GM18870 (cell line): ENCODE data around the gene SNX30.

Experiments used
- ATAC-seq: cut with Tn5 transposase; IDR thresholded peaks from one replicate; pipeline ENCODE4 v1.9.1; 2021; ENCODE audit warnings: moderate library complexity; ENCODE audit not compliant: unreplicated experiment

Gene SNX30

DNA sequence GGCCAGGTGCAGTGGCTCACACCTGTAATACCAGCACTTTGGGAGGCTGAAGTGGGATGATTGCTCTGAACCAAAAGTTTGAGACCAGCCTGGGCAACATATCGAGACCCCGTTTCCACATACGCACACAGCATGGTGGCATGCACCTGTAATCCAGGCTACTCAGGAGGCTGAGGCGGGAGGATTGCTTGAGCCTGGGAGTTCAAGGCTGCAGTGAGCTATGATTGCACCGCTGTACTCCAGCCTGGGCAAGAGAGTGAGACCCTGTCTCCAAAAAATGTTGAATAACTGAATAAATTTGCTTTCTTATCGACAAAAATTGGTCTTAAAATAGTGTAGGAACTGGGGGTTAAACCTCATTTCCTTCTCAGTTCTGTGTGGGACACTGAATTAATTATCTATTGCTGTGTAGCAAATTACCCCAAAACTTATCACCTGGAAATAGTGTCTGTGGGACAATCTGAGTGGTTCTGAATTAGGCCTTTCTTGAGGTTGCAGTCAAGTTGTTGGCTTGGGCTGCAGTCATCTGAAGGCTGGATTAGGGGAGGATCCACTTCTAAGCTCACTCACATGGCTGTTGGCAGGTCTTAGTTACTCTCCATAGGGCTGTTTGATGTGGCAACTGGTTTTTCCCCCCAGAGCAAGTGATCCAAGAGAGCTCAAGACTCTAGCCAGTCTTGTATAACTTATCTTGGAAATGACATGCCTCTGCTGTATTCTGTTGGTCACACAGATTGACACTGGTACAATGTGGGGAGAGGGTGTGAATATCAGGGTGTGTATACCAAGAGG lies 2.0 kb downstream of the SNX30 start:
- no peak for ATAC-seq

DNA sequence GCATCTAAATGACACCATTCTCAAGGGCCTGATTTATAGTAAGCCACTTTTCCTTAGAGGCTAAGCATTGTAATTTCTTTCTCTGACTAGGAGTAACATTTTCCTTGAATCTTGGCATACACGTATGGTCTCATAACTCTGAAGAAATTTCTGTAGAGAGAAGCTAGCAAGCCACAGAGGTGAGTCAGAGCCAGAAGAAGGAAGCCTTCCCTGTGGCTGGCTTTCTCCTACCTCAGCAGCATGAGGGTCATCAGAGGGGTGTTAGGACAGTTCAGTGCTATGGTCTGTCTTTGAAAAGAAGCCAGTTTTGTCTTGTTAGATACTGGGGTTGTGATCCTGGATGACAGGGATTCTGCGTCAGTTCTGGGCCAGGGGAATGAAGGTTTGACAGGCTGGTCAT lies 3.2 kb downstream of the SNX30 start:
- no peak for ATAC-seq

DNA sequence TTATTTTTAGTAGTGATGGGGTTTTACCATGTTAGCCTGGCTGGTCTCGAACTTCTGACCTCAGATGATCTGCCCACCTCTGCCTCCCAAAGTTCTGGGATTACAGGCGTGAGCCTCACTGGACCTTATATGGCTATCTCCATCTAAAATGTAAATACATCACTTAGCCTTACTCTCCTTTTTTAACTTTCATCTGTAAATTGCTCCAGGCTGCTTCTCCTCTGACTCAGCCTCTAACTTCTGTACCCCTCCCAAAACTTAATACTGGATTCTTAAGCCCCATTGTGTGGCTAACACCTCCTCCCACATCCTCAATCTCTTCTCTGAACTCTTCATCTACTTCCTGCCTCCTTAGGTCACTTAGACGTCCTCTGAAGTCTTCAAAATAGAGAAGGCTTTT lies 4.0 kb downstream of the SNX30 start:
- ATAC-seq: no peak

DNA sequence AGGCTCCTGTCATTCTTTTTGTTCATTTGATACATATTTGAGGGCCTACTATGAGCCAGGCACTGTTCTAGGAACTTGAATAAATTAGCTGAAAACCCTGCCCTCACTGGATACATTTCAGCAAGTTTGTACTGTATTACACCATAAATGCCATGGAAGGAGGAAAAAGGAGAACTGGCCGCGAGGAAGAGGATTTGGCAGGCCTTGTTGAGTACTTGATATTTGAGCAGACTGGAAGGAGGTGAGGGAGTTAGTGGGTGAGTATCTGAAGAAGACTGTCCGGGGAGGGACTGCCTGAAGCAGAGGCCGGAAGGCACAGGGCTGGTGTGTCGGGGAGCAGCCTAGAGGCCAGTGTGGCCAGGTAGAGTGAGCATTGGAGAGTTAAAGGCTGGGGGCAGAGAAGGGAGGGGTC lies 4.5 kb downstream of the SNX30 start:
- ATAC-seq: no peak

DNA sequence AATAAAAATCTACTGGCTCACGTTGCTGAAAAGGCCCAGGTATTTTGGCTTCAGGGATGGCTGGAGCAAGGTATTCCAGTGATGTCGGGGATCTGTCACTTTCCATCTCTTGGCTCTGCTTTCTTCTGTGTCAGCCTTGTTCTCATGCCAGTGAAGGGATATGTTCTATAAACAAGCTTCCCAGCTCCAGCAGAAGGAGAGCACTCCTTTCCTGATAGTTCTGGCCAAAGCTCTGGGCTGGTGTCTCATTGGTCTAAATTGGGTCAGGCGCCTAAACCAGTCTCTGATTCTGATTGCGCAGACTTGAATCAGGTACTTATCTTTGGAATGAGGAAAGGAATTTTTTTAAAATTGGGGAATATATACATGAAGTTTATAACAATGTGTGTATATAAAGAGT lies 5.1 kb downstream of the SNX30 start:
- ATAC-seq: no peak

DNA sequence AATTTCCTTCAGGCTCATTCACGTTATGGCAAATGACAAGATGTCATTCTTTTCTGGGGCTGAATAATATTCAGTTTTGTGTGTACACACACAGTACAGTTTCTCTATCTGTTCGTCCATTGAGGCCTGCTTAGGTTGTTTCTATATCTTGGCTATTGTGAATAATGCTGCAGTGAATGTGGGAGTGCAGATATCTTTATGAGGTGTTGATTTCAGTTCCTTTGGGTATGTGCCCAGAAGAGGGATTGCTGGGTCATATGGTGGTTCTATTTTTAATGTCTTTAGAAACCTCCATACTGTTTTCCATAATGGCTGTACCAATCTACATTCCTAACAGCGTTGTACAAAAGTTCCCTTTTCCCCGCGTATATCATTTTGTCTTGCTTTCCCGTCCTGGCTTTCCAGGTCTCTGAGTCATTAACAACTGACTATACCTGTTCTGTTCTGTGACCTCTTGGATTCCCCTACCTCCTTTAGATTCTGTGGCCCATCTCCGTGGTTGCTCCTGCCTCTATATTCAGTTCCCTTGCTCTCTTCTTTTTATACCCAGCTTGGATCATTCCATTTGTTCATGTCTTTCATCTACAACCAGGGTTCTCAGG lies 6.8 kb downstream of the SNX30 start:
- no peak for ATAC-seq

DNA sequence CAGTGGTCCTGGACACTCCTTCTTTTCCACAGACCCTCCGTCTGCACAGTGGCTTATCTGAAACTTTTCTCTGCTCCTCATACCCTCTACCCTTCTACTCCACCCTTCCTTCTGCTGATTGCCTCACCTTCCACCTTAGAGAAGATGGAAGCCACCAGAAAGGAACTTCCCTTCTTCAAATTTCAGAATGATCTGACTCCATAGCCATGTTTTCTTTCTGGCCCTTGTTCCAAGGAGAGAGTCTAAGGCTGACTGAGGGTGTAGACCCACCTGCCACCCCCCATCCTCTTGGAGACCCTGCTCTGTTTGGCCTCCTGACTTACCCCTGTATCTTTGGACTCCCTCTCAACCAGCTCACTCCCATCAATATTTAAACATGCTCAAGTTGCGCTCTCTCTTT lies 7.4 kb downstream of the SNX30 start:
- no peak for ATAC-seq

DNA sequence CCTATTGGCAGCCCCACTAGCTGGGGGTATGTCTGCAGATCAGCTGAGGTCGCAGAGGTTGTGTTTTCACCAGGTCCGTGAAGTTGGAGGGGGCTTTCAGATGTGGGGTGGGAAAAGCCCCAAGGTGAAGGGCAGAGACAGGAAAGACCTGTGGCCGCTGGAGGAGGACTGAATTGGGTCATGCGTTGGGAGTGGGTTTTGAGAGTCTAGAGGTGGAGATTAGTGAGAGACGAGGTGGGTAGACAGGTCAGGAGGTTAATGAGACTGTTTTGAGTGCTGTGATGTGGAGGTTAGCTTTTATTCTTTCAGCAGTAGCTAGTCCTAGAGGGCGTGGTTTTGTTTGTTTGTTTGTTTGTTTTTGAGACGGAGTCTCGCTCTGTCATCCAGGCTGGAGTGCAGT lies 10.3 kb downstream of the SNX30 start:
- no peak for ATAC-seq

DNA sequence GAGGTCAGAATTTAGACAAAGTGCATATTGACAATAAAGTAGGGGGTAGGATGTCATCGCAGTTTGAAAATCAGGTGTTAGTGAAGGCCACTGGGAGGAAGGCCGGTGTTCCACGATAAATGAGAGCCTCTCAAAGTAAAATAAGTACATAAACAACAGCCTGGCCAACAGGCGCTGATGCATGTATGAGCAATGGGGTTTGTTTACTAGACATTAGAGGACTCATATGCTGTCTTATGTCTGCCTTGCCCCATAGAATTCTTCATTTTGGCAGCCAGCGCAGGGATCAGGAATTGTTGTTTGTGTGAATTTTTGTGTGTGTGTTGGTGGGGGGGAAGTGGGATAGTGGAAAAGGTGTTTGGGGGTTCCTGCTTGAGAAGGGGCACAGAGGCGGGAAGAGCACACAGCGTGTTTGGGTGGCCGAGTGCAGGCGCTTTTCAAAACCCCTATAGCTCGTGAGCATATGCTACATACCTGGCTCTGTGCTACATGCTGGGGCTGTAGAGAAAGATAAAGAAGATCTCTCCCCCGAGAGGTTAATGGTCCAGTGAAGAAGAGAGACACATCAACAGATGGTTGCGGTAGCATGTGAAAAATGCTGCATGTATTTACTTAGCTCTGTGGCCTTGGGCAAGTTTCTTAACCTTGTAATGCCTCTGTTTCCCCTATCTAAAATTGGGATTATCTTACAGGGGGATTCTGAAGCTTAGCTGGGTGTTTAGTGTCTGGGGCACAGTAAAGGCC lies 11.5 kb downstream of the SNX30 start:
- ATAC-seq: no peak

DNA sequence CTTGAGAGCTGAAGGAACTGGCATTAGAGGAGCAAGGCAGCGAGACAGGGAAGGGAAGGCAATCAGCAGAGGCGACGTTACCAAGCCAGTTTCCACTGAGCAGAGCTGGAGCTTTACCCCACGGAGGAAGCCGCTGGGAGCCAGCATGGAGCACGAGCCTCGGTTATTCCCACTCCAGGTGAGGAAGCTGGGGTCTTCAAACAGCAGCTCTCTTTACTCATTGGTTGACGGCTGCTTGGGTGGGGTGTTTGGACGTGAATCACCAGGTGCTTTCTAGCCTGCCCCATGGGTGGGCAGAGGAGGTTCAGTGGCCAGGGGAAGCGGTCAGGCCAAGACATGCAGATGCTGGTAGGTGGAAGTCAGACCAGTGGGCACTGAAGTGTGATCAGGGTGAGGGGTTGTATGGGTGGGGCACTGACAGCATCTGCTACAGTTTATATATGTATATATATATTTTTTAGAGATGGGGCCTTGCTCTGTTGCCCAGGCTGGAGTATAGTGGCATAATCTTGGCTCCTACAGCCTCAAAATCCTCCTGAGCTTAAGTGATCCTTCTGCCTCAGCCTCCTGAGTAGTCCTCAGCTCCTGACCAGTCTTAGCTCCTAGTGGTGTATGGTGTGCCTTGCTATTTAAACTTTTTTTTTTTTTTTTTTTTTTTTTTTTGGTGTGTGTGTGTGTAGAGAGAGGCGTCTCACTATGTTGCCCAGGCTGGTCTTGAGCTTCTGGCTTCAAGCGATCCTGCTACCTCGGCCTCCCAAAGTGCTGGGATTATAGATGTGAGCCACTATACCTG lies 12.4 kb downstream of the SNX30 start:
- no peak for ATAC-seq

DNA sequence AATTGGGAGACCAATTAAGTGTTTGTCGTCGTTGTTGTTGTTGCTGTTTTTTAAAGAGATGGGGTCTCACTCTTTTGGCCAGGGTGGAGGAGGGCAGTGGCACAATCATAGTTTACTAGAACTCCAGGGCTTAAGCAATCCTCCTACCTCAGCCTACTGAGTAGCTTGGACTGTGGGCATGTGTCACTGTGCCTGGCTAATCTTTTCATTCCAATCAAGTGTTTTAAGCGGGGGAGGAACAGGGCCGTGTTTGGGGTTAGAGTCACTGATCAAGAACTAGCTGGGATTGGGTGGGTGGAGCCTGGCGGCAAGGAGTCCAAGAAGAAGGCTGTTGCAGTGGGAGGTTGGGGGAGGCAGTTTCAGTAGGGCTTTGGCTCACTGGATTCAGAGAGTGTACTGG lies 13.8 kb downstream of the SNX30 start:
- no peak for ATAC-seq

DNA sequence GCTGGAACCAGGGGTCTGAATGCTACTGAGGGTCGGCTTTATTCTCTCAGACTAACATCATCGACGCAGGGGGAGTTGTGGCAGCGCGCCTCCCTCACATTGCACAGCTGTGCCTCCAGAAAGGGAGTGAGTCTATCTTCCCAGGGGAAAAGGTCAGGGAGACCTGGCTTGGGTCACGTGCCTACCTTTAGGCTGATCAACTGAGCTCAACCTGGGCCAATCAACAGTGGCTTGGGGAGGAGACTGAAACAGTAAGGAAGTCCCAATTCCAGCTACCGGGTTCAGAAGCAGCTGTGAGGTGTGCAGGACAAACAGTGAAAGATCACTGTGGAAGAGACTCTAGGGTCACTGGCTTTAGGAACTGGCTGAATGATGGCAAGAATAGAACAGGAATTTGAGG lies 14.3 kb downstream of the SNX30 start:
- no peak for ATAC-seq

DNA sequence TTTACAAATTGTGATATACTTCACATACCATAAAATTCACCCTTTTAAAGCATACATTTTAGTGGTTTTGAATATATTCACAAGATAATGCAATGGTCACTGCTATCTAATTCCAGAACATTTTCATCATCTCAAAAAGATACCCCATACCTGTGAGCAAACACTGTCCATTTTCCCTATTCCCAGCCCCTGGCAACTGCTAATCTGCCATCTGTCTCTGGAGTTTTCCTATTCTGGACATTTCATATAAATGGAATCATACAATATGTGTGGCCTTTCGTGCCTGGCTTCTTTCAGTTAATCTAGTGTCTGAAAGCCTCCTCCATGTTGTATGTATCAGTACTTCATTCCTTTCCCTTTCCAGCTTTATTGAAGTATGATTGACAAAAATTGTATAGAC lies 14.7 kb downstream of the SNX30 start:
- ATAC-seq: no peak

DNA sequence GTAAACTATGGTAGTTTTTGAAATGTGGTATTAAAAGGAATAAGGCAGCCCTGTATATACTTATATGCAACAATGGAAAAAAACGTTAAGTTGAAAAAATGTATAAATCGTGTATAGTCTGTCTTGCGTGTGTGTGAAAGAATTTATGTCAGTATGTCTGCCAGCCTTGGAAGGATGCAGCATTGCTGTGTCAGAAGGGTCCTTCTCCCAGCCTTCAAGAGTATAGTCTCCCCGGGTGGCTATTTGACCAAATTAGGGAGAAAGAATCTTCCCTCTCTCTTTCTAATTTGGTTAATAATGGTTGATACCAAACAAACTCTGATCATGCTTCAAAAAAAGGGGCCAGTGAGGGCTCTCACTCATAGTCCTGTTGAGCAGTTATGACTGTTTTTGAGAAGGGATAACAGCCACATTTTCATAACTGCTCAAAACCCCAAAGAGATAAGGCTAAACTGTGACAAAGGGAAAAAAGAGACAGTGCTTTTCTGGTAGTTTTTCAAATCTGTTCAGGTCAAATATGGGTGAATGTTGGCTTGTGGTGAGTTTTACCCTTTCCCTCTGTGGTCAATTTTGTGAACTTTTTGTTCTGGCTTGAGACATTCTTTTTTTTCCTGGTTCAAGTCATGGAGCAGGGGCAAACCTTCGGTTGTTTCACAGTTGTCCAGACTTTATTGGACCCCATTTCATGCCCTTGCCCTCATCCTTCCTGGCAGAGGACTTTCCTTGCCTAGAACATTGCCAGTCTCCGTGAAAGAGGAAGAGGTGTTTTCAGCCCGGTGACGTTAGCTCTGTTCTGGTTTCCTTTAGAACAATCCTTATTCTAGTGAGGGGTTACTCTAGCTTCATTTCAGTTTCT lies 21.0 kb downstream of the SNX30 start:
- no peak for ATAC-seq

DNA sequence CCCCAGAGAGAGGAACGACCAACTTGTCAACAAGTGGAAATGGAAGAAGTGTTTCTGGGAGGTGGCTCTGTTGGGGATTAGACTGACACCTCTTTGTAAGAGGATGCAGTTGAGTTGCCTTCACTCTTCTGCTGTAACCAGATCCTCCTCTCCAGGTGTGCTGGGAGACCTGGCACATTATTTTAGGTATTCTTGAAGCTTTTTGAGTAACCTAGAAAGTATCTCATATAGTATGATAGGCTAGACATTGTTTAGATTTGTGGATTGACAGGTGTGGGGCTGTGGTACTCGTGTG lies 21.6 kb downstream of the SNX30 start:
- no peak for ATAC-seq

DNA sequence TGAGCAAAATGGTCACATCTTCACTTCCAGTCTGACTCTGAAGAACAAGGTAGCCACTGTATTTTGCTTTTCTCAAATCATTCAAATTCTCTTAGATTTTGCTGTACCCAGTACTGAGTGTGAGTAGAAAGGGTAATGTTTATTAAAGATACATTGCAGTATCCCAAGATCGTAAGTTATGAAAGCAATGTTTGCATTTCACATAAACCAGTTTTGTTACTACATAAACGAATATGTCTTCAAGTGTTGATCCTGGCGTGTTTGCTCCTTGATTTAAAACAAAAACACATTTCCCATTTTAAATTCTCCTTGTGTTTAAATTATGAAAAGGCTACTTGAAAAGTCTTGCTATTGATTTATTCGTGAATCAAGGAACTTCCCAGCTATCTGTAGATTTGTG lies 22.0 kb downstream of the SNX30 start:
- ATAC-seq: no peak

DNA sequence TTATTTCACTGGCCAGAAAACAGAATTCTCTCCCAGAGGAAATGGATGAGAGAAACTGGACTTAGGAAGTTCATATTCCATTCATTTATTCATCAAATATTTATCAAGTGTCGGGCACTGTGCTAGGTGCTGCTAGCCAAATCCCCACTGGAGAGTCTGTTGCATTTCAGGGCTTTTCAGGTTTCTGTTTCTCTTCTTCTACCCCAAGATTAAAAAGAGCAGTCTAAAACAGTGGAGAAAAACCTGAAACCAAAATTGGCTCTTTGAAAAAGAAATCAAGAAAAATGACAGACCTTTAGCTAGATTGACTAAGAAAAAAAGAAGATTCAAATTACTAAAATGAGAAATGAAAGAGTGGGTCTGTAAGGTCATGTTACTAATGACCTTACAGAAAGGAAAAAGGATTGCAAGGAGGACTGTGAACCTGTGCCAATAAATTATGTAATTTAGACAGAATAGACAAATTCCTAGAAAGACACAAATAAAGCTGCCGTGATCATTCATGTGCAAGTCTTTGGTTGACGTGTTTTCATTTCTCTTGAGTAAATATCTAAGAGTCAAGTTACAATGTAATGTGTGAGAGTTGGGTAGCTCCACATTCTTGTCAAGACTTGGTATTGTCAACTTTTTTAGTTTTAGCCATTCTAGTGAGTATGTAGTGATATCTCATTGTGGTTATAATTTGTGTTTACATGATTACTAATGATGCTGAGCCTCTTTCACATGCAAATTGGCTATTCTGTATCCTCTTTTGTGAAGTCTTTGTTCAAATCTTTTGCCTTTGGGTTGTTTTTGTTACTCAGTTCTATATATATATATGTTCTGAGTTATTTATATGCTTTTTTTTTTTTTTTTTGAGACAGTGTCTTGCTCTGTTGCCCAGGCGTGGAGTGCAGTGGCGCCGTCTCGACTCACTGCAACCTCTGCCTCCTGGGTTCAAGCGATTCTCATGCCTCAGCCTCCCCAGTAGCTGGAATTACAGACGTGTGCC lies 23.7 kb downstream of the SNX30 start:
- peak; percentile 34 for ATAC-seq

DNA sequence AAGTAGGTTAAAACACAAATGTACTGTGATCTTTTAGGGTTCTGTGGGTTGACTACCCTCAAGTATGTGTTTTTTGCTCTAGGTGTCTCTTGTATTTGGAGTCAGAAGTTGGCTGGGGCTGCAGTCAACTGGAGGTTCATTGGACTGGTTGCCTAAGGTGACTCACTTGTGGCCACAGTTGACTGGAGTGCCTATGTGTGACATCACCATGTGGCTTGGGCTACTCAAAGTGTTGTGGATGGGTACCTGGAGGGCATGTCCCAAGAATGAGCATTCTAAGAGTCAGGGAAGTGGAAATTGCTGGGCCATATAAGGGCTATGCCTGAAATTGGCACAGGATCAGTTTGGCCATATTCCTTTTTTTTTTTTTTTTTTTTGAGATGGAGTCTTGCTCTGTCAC lies 27.4 kb downstream of the SNX30 start:
- ATAC-seq: no peak

DNA sequence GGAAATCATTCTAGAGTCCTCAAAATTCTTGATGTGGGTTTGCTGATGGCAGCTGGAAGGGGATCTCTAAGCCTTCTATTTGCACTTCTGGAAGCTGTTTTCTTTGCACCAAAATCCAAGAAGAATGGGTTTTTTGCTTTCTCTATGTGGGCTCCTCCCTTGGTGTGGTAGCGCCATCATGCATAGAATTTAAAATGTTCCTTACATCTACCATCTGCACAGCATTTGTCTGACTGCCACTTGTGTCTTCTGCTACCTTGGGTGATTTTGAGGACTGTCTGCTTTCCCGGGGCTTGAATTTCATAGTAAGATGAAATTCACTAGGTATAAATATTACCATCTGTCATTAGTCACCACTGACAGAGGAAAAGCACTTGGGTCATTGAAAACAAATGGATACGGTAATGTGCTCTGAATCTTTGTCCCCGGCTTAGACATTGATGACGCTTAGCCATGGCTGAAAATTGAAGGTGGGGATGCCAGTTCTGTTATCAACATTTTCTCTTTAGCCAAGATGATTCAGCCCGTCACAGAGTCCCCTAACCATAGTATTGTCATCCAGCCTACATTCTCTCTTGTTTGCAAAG lies 30.0 kb downstream of the SNX30 start:
- no peak for ATAC-seq
